Head of caudate nucleus (tissue), 42 donors: ENCODE results near the gene DAP.

Experiments used
- DNase-seq, 42 donors: peaks; one replicate each; pipeline versions ENCODE4 v3.0.0 to v3.0.0-alpha.2; 2020 to 2021; ENCODE audit warnings: mixed read lengths in 7 of 42
- intact Hi-C: fragments of 100-400 bp; cut with DNase I; formaldehyde crosslinking; loops from one replicate; pipeline ENCODE4 v1.15.0; 2022

DAP gene

DNA sequence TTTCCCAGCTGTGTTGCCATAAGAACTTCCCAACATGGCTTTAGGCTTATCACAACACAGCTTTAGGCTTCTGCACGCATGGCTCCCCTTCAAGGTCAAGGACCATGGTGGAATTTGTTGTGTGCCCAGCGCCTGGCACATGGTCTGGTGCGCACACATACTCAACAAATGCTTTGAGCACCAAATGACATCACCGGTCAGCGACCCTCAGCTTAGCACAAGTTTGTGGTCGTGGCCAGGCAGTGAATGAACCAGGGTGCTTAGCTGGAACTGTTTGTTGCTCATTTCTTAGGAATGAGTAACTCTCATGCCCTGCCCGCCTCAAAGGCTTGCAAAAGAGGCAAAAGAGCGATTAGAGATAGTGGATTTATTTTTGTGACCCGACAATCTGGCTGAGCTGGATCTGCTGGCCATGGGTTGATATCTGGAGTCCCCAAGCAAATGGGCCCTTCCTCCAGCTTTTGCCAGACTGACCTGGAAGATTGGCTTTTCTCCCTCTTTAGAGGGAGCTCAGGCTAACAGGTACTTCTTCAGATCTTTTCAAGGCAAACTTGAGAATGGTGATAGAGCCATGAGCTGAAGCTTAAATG is 58.9 kb downstream of the DAP start:
- intact Hi-C loops, result no loop called here
- no peak for DNase-seq

DNA sequence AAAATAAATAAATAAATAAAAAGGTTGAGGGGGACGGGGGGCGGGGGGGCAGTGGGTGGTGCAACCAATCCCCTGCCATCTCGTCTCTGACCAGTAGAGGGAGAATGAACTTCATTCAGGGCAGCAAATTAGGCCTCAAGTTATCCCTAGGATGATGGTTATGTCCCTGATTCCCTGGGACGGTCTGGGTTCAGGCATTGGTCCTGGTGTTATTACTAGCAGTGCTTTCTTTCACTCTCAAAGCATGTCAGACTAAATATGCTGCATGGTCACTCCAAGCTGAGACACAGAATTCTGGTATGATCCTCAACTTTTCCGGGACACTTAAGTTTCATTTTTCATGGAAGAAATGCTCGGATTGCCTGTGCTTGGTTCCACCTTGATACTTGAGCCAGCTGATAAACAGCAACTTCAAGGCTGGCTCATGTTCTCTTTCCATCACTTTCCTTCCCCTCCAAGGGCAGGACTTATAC is 59.4 kb downstream of the DAP start:
- intact Hi-C loops, result no loop called here
- DNase-seq, result peak in 27 of 42 donors; percentile 25 to 88 (median 58)

DNA sequence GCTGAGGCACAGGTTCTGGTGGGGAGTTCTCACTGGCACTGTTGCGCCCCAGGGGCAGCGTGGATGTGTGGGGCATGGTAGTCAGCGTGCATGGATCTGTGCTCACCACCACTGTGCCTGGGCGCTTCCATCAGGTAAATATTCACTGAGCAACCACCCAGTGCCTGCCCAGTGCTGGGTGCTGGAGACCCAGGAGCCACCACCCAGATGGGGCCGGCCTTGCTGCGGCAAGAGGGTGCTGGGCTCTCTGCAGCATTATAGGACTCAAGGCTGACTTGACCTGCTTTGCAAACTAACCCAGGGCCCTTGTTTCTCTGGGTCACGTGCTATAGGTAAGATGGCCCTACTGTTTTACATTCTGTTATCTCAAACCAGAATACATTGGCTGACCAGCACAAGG is 60.5 kb downstream of the DAP start:
- no peak for DNase-seq
- intact Hi-C loops, result no loop called here

GRCh38 chr5:10699987-10700386 is 61.0 kb downstream of the DAP start:
- no peak for DNase-seq
- intact Hi-C loops, result loop anchor here (10.0 kb wide), 1 partner anchor 165 kb away; no protein-coding TSS in a partner anchor

- no peak for DNase-seq
These were observed 61.7 kb downstream of the DAP start for GRCh38 chr5:10699281-10699874.

DNA sequence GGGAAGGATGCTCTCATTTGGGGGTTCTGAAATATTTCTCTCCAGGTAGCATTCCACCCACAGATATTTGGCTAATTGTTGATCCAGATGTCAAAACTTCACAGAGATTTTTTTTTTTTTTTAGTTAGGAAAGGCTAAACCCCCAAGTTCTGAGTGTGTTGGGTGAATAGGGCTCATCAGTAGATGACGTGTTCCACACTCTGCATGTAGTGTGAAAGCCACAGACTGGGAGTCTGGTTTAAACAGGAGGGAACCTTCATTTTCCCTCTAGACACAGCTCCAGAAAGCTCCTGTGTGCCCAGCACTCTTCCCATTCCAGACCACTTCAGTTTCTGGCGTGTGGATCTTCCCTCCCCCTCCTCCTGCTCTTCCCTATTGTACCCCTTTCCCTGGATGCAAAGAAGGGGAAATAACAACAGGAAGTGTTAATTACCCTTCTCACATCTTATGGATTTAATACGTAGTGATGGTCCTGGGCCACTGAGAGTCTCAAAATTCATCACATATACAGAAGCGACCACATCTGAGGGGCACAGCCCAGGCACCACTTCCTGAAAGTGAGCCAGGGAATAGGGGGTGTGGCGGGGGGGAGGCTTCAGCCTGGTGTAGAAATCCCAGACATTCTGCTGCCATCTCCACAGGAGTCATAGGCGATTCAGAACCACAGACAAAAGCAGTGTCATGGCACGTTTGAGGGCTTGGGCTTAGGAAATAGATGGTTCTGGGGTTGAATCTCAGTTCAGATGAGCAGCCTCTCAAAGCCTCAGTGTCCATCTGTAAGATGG is 65.1 kb downstream of the DAP start:
- intact Hi-C loops, result loop anchor here (10.0 kb wide), 1 partner anchor 169 kb away; no protein-coding TSS in a partner anchor
- no peak for DNase-seq

More at GRCh38 chr5:10699281-10699874, 61.7 kb downstream of the DAP start:
- intact Hi-C loops, result loop anchor here (10.0 kb wide), 1 partner anchor 165 kb away; no protein-coding TSS in a partner anchor

GRCh38 chr5:10695055-10695649 is 65.9 kb downstream of the DAP start:
- intact Hi-C loops, result loop anchor here (10.0 kb wide), 1 partner anchor 170 kb away; no protein-coding TSS in a partner anchor
- DNase-seq, result peak; percentile 64 to 92 (median 80)

DNA sequence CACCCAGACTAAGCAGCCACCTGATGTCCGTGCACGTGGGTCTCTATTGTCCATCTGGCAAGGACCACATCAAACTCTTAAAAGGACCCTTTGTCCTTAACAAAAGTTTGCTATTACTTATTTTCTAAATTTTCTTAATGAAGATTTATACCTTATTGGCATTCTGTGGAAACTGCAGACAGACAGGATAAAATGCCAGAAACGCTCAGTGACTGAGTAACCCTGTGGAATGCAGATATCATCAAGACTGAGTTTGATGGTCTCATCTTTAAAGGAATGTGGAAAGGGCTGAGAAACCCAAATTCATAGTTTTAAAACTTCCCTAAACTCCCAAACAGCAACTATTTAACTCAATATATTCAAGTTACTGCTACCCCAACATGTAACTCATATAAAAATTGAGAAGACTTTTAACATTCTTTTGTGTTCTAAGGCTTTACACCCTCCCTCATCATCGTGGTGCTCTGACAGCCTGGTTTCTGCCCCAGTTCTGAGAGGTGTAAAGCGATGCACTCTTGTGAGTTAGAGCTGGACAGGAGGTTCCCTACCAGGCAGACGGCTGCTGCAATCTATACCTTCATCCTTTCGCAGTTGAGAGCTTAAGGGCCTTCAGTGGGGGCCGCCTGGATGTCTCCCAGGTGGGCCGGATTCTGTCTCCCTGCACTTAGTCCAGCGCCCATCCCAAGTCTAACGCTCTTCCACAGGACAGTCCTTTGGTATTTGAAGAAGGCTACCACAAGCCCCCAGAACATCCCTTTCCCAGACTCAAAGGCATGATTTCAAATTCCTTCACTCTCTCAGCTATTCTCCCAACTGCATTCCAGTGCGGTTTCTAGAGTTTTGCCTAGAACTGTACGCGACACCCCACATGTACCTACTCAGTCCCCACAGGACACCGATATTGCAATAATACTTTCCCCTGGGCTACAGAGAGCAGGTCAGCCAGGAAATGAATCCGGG is 68.9 kb downstream of the DAP start:
- intact Hi-C loops, result loop anchor here (10.0 kb wide), 1 partner anchor 173 kb away; no protein-coding TSS in a partner anchor
- DNase-seq, result no peak

DNA sequence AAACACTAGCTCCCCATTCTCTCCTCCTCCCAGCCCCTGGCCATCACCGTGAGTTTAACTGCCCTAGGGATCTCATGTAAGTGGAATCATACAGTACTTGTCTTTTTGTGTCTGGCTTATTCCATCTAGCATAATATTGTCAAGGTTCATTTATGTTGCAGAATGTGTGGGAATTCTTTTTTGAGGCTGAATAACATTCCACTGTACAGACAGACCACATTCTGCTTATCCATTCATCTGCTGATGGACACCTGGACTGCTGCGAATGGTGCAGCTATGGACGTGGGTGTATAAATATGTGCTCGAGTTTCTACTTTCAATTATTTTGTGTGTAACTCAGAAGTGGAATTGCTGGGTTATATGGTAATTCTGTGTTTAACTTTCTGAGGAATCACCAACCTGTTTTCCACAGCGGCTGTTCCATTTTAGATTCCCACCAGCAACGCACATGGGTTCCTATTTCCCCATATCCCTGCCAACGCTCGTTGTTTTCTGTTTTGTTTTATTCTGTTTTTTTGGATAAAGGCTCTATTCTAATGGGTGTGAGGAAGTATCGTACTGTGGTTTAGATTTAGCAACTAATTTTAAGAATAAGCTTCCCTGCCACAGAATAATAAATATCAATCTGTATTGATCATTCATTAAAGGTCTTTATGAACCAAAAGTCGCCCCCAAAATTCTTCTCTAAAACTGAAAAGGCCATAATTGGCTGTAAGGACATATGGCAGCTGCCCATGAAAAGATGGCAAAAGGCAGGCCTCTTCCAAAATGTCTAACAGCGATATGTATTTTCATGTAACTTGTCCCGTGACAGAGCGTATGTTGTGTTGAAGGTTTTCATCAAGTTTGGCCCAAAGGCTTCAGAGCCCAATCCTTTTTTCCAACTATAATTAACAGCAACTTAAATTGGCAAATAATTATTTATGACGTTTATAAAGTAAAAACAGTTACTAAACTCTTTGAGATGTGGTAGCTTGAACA is 70.3 kb downstream of the DAP start:
- intact Hi-C loops, result loop anchor here (10.0 kb wide), 1 partner anchor 174 kb away; no protein-coding TSS in a partner anchor
- no peak for DNase-seq

GRCh38 chr5:10689391-10690081 is 71.5 kb downstream of the DAP start:
- intact Hi-C loops, result loop anchor here (10.0 kb wide), 1 partner anchor 175 kb away; no protein-coding TSS in a partner anchor
- peak in 7 of 42 donors; percentile 16 to 73 (median 40) for DNase-seq

DNA sequence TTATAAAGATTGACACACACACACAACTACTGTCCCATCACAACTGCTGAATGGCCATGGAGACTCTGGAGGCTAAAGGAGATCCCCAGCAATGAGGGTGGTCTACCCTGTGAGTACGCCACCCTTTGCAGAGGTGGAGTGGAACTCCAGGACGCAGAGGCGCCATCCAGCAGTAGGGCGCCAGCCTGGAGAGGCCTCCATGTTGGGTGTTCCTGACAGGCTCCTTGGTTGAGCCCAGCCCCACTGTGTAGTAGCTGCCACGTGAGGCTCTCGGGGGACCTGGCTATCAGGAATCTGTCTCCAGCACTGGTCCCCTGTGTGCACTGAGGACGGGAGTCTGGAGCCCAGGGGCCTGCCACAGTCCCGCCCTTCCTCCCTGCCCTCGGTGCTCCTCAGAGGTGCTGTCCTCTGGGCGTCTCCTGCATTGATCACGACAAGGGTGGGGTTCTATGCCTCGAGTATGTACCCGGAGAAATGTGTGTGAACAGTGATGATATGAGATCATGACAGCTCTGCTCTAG is 72.3 kb downstream of the DAP start:
- no peak for DNase-seq
- intact Hi-C loops, result no loop called here

- intact Hi-C loops, result no loop called here
These were observed 74.1 kb downstream of the DAP start for GRCh38 chr5:10686890-10687289.

DNA sequence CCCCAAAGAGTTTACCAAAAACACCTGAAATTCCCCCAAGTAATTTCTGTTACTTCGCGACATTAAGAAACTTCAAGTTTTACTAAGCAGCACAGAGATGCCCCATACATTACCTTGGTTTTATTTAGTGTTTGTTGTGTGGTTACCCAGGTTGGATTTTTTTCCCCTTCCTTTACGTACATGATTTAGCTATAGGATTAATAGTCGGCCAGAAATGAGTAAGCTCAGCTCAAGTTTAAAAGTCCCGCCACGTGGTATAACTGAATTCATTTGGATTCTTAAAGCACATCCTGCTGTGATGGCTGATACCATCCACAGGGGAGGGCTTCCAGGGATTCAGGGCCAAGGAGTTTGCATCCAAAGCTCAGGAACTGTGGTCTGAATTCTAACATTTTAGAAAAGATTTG is 75.9 kb downstream of the DAP start:
- DNase-seq, result no peak

More at GRCh38 chr5:10686890-10687289, 74.1 kb downstream of the DAP start:
- no peak for DNase-seq

GRCh38 chr5:10684303-10685086 is 76.5 kb downstream of the DAP start:
- DNase-seq, result no peak
- intact Hi-C loops, result no loop called here

More for the DNA sequence above, 75.9 kb downstream of the DAP start:
- intact Hi-C loops, result no loop called here

DNA sequence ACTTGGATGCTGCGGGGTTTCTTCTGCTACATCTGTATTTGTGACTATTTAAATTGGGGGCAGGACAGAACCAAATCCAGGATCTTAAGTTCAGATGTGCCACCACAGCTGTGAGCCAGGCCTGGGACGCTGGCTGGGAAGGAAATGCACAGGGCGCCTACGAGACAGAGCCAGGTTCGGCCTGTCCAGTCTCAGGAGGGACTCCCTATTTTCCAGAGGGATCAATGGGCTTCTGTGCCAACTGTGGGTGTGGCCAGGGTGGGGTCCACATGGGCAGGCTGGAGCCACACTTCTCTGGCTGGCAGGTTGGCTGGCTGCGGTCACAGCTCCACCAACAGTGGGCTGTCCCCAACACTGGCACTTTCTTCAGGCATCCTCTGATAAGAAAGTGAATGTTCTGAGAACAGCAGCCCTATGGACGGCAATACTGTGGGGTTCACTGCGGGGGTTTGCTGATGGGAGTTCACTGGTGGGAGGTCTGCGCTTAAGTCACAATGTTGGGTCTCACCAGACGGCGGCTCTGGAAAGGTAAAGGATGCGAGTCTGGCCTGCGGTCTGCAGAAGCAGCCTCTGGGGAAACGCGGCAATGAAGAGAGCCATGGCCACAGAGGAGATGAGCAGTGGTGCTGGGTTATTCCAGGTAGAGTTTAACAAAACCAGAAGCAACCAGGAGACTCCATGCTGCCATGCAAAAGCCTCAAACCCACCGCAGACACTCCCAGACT is 78.1 kb downstream of the DAP start:
- DNase-seq, result peak in 1 of 42 donors; percentile 18
- intact Hi-C loops, result no loop called here
